ENCODE data around the gene SF3B3. TPM values are rescaled to one million over a fixed set of nuclear protein-coding genes. Genes with fewer than 3 reads are reported as not detected.
"Not testable (repeated sequence)": the region's sequence is repeated elsewhere in the genome, so short reads cannot be mapped to it uniquely, and the experiment has no call there.

Gene SF3B3
- total RNA-seq, 1 donor: 154 TPM

DNA sequence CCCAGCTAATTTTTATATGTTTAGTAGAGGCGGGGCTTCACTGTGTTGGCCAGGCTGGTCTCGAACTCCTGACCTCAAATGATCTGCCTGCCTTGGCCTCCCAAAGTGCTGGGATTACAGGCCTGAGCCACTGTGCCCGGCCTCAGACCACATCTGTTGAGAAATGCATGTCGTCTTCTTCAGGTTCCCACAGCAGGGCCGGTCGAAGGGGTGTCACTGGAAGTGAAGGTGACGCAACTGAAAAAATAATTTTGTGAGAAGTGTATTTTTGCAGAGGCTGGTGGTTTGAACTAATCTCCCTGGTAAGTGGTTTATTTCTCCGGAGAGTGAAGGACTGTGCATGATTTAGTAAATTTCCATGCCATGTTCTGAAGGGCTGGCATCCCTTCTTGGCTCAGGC, 89.3 kb downstream of the SF3B3 start:
- DNase-seq (ENCODE audit: low read depth): peak; percentile 70
- no peak overlapping the region for H3K4me3 ChIP-seq (ENCODE audit: low read depth, low read length)
- TF ChIP-seq, protein P1, sequence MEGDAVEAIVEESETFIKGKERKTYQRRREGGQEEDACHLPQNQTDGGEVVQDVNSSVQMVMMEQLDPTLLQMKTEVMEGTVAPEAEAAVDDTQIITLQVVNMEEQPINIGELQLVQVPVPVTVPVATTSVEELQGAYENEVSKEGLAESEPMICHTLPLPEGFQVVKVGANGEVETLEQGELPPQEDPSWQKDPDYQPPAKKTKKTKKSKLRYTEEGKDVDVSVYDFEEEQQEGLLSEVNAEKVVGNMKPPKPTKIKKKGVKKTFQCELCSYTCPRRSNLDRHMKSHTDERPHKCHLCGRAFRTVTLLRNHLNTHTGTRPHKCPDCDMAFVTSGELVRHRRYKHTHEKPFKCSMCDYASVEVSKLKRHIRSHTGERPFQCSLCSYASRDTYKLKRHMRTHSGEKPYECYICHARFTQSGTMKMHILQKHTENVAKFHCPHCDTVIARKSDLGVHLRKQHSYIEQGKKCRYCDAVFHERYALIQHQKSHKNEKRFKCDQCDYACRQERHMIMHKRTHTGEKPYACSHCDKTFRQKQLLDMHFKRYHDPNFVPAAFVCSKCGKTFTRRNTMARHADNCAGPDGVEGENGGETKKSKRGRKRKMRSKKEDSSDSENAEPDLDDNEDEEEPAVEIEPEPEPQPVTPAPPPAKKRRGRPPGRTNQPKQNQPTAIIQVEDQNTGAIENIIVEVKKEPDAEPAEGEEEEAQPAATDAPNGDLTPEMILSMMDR (IDR thresholded peaks at IDR 0.05; ENCODE audit: insufficient read depth, low read depth, low read length): no peak

GRCh38 chr16:70614208-70614951, 90.8 kb downstream of the SF3B3 start:
- DNase-seq (ENCODE audit: low read depth): peak; percentile 90
- TF ChIP-seq, protein P1 (IDR thresholded peaks at IDR 0.05; ENCODE audit: insufficient read depth, low read depth, low read length): no peak
- H3K4me3 ChIP-seq (ENCODE audit: low read depth, low read length): no peak overlapping the region

DNA sequence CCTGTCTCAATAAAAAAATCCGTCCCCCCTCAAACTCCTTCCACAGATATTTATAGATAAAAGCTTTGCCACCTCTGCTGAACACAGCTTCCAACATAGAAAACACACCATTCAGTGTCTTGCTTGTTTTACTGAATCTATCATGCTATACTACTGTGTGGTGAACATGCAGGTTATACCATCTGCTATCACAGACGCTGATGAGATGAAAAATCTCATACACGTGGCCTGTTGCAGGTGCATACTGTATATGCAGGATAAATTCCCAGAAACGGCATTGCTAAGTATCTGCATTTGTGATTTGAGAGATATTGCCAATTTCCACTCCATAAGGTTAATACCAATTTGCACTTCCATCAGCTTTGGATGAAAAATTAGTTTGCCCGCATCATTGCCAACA, 92.3 kb downstream of the SF3B3 start:
- TF ChIP-seq, protein P1 (IDR thresholded peaks at IDR 0.05; ENCODE audit: insufficient read depth, low read depth, low read length): no peak
- no peak overlapping the region for H3K4me3 ChIP-seq (ENCODE audit: low read depth, low read length)
- DNase-seq (ENCODE audit: low read depth): no peak

DNA sequence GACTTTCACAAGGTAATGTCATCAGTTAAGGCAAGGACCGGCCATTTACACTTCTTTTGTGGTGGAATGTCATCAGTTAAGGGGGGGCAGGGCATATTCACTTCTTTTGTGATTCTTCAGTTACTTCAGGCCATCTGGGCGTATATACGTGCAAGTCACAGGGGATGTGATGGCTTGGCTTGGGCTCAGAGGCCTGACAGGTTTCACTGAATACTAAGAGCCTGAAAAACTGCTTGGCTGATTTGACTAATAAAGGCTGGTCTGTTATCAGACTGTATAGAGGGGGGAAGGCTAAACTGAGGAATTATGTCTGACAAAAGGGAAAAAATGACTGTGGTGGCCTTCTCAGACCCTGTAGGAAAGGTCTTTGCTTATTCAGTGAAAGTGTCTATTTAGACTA, 98.2 kb downstream of the SF3B3 start:
- DNase-seq (ENCODE audit: low read depth); H3K4me3 ChIP-seq (ENCODE audit: low read depth, low read length): not testable (repeated sequence)

Small RNAs within 50 kb of the gene (small RNA-seq; reads per million reads assigned to genes)
- gene SNORD111 (0.56 reads per million), gene SNORD111B (172 reads per million, percentile 97 among the genes with 10 or more reads in this experiment)

Other genes starting within 250 kb of the SF3B3 start
- 113 and 164 TPM in 2 replicates for gene AARS1, start 234.3 kb upstream of the SF3B3 start, total RNA-seq
- gene DDX19B, start 224.6 kb upstream of the SF3B3 start, total RNA-seq: 23.7 and 29.0 TPM in 2 replicates
- gene DDX19A, start 176.9 kb upstream of the SF3B3 start, total RNA-seq: 41.6 and 49.7 TPM in 2 replicates
- 42.7 and 51.2 TPM in 2 replicates for gene ST3GAL2, start 84.7 kb upstream of the SF3B3 start, total RNA-seq
- gene FCSK, start 69.2 kb upstream of the SF3B3 start, total RNA-seq: 9.0 and 9.5 TPM in 2 replicates
- 57.0 and 64.8 TPM in 2 replicates for gene COG4, start 262 bp upstream of the SF3B3 start, total RNA-seq
- gene IL34, start 122.7 kb downstream of the SF3B3 start, total RNA-seq: 1.3 and 1.7 TPM in 2 replicates
- gene MTSS2, start 162.2 kb downstream of the SF3B3 start, total RNA-seq: 74.1 and 97.6 TPM in 2 replicates